GM23338 (cell line): Measurements from ENCODE around the gene LRSAM1. TPM values are rescaled to one million over a fixed set of nuclear protein-coding genes. Genes with fewer than 3 reads are reported as not detected.

Experiments
- ATAC-seq: fragments of 200-7000 bp; cut with Tn5 transposase; 3 replicates; pipeline ENCODE4 v1.9.1; 2020
- DNase-seq: peaks from one replicate; pipeline ENCODE4 v3.0.0-alpha.2; 2015; ENCODE audit warnings: low spot score
- H2AFZ ChIP-seq: fragments of 200-600 bp; sonication (generic); 2 replicates; pipeline ENCODE4 v1.8.0; 2016; ENCODE audit warnings: antibody characterized with exemption, mild to moderate bottlenecking, moderate library complexity
- H3F3A ChIP-seq: fragments of 200-600 bp; sonication (generic); replicated peaks from 2 replicates; pipeline ENCODE4 v1.8.0; 2017; ENCODE audit warnings: antibody characterized with exemption, mixed run types, low read depth
- H3K27ac ChIP-seq: fragments of 200-600 bp; sonication (generic); 2 replicates; pipeline ENCODE4 v1.6.1; 2016; ENCODE audit warnings: low read depth
- H3K27me3 ChIP-seq: fragments of 200-600 bp; sonication (generic); 2 replicates; pipeline ENCODE4 v1.8.0; 2016; ENCODE audit warnings: mild to moderate bottlenecking, mixed run types, moderate library complexity; ENCODE audit not compliant: insufficient read depth
- H3K36me3 ChIP-seq: fragments of 200-600 bp; sonication (generic); 2 replicates; pipeline ENCODE4 v1.8.0; 2016; ENCODE audit warnings: mild to moderate bottlenecking; ENCODE audit not compliant: insufficient read depth
- H3K4me1 ChIP-seq: fragments of 200-600 bp; sonication (generic); 2 replicates; pipeline ENCODE4 v1.8.0; 2016; ENCODE audit warnings: mild to moderate bottlenecking, moderate library complexity; ENCODE audit not compliant: insufficient read depth
- H3K4me2 ChIP-seq: fragments of 200-600 bp; sonication (generic); 2 replicates; pipeline ENCODE4 v1.7.1; 2017; ENCODE audit warnings: mixed run types
- H3K4me3 ChIP-seq: fragments of 200-600 bp; sonication (generic); 2 replicates; pipeline ENCODE4 v1.6.1; 2016; ENCODE audit warnings: mixed run types
- H3K79me2 ChIP-seq: fragments of 200-600 bp; sonication (generic); replicated peaks from 2 replicates; pipeline ENCODE4 v1.8.0; 2017; ENCODE audit warnings: mild to moderate bottlenecking; ENCODE audit not compliant: insufficient read depth
- H3K9me2 ChIP-seq: fragments of 200-600 bp; sonication (generic); 2 replicates; pipeline ENCODE4 v1.8.0; 2017; ENCODE audit not compliant: insufficient read depth
- H4K20me1 ChIP-seq: fragments of 200-600 bp; sonication (generic); replicated peaks from 2 replicates; pipeline ENCODE4 v1.8.0; 2017; ENCODE audit warnings: mild to moderate bottlenecking; ENCODE audit not compliant: insufficient read depth
- H3K27ac Mint-ChIP-seq: 2 replicates; pipeline ENCODE4 v1.8.0; 2020; ENCODE audit warnings: inconsistent platforms, mild to moderate bottlenecking, moderate library complexity, mixed read lengths
- H3K27me3 Mint-ChIP-seq: 3 replicates; pipeline ENCODE4 v1.8.0; 2022; ENCODE audit warnings: low read depth, mild to moderate bottlenecking, moderate library complexity, mixed read lengths, inconsistent platforms; ENCODE audit not compliant: insufficient read depth, poor library complexity
- H3K36me3 Mint-ChIP-seq: 3 replicates; pipeline ENCODE4 v1.8.0; 2021; ENCODE audit warnings: low read depth, mild to moderate bottlenecking, inconsistent platforms, moderate library complexity, mixed read lengths
- H3K4me1 Mint-ChIP-seq: 3 replicates; pipeline ENCODE4 v1.8.0; 2020; ENCODE audit warnings: mild to moderate bottlenecking, inconsistent platforms, mixed read lengths
- H3K4me3 Mint-ChIP-seq: 3 replicates; pipeline ENCODE4 v1.8.0; 2021; ENCODE audit warnings: moderate library complexity, mild to moderate bottlenecking, inconsistent platforms, mixed read lengths
- H3K9me3 Mint-ChIP-seq: 3 replicates; pipeline ENCODE4 v1.8.0; 2020; ENCODE audit warnings: moderate library complexity, mild to moderate bottlenecking, inconsistent platforms, mixed read lengths
- CTCF ChIP-seq, 2 experiments: fragments of 200-600 bp in 1 of 2; sonication (generic) in 1 of 2; conservative IDR thresholded peaks; 2 replicates each; pipeline versions ENCODE4 v1.5.1 to v1.6.1; 2016 to 2017; ENCODE audit warnings: antibody characterized with exemption in 2 of 2, low read depth in 2 of 2, mild to moderate bottlenecking in 2 of 2, moderate library complexity in 1 of 2
- EZH2 ChIP-seq: fragments of 200-600 bp; sonication (generic); IDR thresholded peaks from one replicate; pipeline ENCODE4 v1.8.0; 2017; ENCODE audit warnings: antibody characterized with exemption, mild to moderate bottlenecking, low read depth; ENCODE audit not compliant: unreplicated experiment
- NANOG ChIP-seq: IDR thresholded peaks from 2 replicates; pipeline ENCODE4 v1.6.1; 2016; ENCODE audit warnings: antibody characterized with exemption, borderline replicate concordance
- REST ChIP-seq: IDR thresholded peaks from one replicate; pipeline ENCODE4 v1.6.1; 2018; ENCODE audit warnings: antibody characterized with exemption; ENCODE audit not compliant: unreplicated experiment
- ZNF114 ChIP-seq: fragments of 250-450 bp; sonication (Bioruptor Pico); IDR thresholded peaks from 2 replicates; pipeline ENCODE4 v1.5.0; 2020; ENCODE audit warnings: mild to moderate bottlenecking, moderate library complexity
- ZNF331 ChIP-seq: fragments of 250-450 bp; sonication (Bioruptor Pico); IDR thresholded peaks from 2 replicates; pipeline ENCODE4 v1.5.0; 2020; ENCODE audit warnings: low read depth, mild to moderate bottlenecking, moderate library complexity
- ZNF462 ChIP-seq: fragments of 250-450 bp; sonication (Bioruptor Pico); IDR thresholded peaks from 2 replicates; pipeline ENCODE4 v1.5.0; 2020; ENCODE audit warnings: mild to moderate bottlenecking, moderate library complexity
- polyA plus RNA-seq: library from polyadenylated mRNA; unstranded; fragments of >200 nt; fragmentation: Nextera tagmentation; extraction: Ambion mirVana; gene quantifications from 2 replicates; pipeline ENCODE4 v1.2.1, GENCODE V29; 2016
- total RNA-seq: library from RNA; depleted of rRNA; stranded (reverse); fragments of >200 nt; shearing (Covaris generic); gene quantifications from 2 replicates; pipeline ENCODE4 v1.2.3, GENCODE V29; 2014

LRSAM1 gene
- total and polyA plus RNA-seq, 2 experiments from 2014 or later: 12.8 to 21.9 TPM

GRCh38 chr9:127514468-127514867, 63.2 kb downstream of the LRSAM1 start:
- Histone ChIP-seq H3K4me3 (no peak overlapping the region), H3K4me1 (no peaks in the 10 kb centered on the region), H3K4me2 (no peak overlapping the region), H3K9me2 (no peaks in the 10 kb centered on the region), H3F3A (no peaks in the 10 kb centered on the region), H3K27me3 (no peaks in the 10 kb centered on the region), H3K36me3 (peaks cover 15% of the 10 kb centered on the region; the same call in 1 of the 2 replicates), H3K79me2 (no peaks in the 10 kb centered on the region), H3K27ac (no peak overlapping the region), H2AFZ (no peak overlapping the region), H4K20me1 (no peaks in the 10 kb centered on the region)
- Mint-ChIP-seq H3K36me3 (peaks cover 34% of the 10 kb centered on the region), H3K27me3 (peaks cover 4% of the 10 kb centered on the region), H3K9me3 (no peaks in the 10 kb centered on the region), H3K4me3 (no peak overlapping the region), H3K4me1 (peaks cover 9% of the 10 kb centered on the region), H3K27ac (no peak overlapping the region)
- no peak for DNase-seq
- no peak for ATAC-seq
- TF ChIP-seq ZNF331 (CRISPR knock-in tag): no peak
- no peak for TF ChIP-seq REST
- no peak for TF ChIP-seq NANOG
- TF ChIP-seq ZNF462 (CRISPR knock-in tag): no peak
- TF ChIP-seq CTCF (conservative IDR thresholded peaks at IDR 0.05; ENCODE audit: low read depth in 2 of 2): no peak
- no peak for TF ChIP-seq ZNF114 (CRISPR knock-in tag)
- TF ChIP-seq EZH2: no peak
